Measurements from ENCODE around the gene OR13C2.

DNA sequence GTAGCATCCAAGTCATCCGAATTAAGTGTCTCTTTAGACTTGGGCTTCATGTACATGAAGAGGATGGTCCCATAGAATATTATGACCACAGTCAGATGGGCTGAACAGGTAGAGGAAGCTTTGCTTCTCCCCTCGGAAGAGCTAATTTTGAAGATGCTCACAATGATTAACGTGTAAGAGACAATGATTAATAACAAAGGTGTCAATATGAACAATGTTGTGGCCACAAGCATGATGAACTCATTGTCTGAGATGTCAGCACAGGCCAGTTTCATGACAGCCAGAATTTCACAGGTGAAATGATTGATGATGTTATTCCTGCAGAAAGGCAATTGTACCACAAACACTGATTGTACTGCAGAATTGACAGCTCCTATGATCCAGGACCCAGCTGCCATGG lies 626 bp downstream of the OR13C2 start:
- no peak for TF ChIP-seq YY1 (IDR thresholded peaks at IDR 0.05)
- TF ChIP-seq, protein P1, sequence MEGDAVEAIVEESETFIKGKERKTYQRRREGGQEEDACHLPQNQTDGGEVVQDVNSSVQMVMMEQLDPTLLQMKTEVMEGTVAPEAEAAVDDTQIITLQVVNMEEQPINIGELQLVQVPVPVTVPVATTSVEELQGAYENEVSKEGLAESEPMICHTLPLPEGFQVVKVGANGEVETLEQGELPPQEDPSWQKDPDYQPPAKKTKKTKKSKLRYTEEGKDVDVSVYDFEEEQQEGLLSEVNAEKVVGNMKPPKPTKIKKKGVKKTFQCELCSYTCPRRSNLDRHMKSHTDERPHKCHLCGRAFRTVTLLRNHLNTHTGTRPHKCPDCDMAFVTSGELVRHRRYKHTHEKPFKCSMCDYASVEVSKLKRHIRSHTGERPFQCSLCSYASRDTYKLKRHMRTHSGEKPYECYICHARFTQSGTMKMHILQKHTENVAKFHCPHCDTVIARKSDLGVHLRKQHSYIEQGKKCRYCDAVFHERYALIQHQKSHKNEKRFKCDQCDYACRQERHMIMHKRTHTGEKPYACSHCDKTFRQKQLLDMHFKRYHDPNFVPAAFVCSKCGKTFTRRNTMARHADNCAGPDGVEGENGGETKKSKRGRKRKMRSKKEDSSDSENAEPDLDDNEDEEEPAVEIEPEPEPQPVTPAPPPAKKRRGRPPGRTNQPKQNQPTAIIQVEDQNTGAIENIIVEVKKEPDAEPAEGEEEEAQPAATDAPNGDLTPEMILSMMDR (IDR thresholded peaks at IDR 0.05; ENCODE audit: low read depth, low read length, missing input control), result no peak
- TF ChIP-seq, protein P2, sequence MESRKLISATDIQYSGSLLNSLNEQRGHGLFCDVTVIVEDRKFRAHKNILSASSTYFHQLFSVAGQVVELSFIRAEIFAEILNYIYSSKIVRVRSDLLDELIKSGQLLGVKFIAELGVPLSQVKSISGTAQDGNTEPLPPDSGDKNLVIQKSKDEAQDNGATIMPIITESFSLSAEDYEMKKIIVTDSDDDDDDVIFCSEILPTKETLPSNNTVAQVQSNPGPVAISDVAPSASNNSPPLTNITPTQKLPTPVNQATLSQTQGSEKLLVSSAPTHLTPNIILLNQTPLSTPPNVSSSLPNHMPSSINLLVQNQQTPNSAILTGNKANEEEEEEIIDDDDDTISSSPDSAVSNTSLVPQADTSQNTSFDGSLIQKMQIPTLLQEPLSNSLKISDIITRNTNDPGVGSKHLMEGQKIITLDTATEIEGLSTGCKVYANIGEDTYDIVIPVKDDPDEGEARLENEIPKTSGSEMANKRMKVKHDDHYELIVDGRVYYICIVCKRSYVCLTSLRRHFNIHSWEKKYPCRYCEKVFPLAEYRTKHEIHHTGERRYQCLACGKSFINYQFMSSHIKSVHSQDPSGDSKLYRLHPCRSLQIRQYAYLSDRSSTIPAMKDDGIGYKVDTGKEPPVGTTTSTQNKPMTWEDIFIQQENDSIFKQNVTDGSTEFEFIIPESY (IDR thresholded peaks at IDR 0.05), result no peak
- TF ChIP-seq, protein P3, sequence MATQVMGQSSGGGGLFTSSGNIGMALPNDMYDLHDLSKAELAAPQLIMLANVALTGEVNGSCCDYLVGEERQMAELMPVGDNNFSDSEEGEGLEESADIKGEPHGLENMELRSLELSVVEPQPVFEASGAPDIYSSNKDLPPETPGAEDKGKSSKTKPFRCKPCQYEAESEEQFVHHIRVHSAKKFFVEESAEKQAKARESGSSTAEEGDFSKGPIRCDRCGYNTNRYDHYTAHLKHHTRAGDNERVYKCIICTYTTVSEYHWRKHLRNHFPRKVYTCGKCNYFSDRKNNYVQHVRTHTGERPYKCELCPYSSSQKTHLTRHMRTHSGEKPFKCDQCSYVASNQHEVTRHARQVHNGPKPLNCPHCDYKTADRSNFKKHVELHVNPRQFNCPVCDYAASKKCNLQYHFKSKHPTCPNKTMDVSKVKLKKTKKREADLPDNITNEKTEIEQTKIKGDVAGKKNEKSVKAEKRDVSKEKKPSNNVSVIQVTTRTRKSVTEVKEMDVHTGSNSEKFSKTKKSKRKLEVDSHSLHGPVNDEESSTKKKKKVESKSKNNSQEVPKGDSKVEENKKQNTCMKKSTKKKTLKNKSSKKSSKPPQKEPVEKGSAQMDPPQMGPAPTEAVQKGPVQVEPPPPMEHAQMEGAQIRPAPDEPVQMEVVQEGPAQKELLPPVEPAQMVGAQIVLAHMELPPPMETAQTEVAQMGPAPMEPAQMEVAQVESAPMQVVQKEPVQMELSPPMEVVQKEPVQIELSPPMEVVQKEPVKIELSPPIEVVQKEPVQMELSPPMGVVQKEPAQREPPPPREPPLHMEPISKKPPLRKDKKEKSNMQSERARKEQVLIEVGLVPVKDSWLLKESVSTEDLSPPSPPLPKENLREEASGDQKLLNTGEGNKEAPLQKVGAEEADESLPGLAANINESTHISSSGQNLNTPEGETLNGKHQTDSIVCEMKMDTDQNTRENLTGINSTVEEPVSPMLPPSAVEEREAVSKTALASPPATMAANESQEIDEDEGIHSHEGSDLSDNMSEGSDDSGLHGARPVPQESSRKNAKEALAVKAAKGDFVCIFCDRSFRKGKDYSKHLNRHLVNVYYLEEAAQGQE (IDR thresholded peaks at IDR 0.05), result no peak
- TF ChIP-seq JUND (IDR thresholded peaks at IDR 0.05), result no peak
- no peak for TF ChIP-seq RAD21 (IDR thresholded peaks at IDR 0.05)
- no peak for TF ChIP-seq TAF1 (conservative IDR thresholded peaks at IDR 0.05)
- TF ChIP-seq GABPA (IDR thresholded peaks at IDR 0.05 in 1 of 2, conservative IDR thresholded peaks at IDR 0.05 in 1 of 2), result no peak
- no peak for TF ChIP-seq RXRA (IDR thresholded peaks at IDR 0.05)
- TF ChIP-seq, protein P4, sequence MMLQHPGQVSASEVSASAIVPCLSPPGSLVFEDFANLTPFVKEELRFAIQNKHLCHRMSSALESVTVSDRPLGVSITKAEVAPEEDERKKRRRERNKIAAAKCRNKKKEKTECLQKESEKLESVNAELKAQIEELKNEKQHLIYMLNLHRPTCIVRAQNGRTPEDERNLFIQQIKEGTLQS (IDR thresholded peaks at IDR 0.05), result no peak
- TF ChIP-seq FOXA1 (IDR thresholded peaks at IDR 0.05), result no peak
- TF ChIP-seq FOXA2 (IDR thresholded peaks at IDR 0.05), result no peak
- TF ChIP-seq SP1 (IDR thresholded peaks at IDR 0.05), result no peak
- TF ChIP-seq, protein P5, sequence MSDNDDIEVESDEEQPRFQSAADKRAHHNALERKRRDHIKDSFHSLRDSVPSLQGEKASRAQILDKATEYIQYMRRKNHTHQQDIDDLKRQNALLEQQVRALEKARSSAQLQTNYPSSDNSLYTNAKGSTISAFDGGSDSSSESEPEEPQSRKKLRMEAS (IDR thresholded peaks at IDR 0.05), result no peak

Measured in liver (tissue), 3 donors.